Stomach smooth muscle (tissue), 2 donors: ENCODE results near the gene HDAC7.
A peak's percentile ranks its signal among the peaks of the same experiment; 100 is the strongest.

Experiments
- H3K27ac ChIP-seq: one replicate; pipeline ENCODE4 v1.7.0; 2013; ENCODE audit warnings: mild to moderate bottlenecking, low read length, inconsistent platforms
- H3K27me3 ChIP-seq, 2 donors: one replicate each; pipeline ENCODE4 v1.7.0; 2013; ENCODE audit warnings: low read length in 2 of 2; ENCODE audit not compliant: insufficient read depth in 2 of 2, control insufficient read depth in 1 of 2
- H3K36me3 ChIP-seq, 2 donors: one replicate each; pipeline ENCODE4 v1.7.0; 2013; ENCODE audit warnings: low read length in 2 of 2; ENCODE audit not compliant: control insufficient read depth in 2 of 2, insufficient read depth in 2 of 2
- H3K4me1 ChIP-seq: one replicate; pipeline ENCODE4 v1.7.0; 2013; ENCODE audit warnings: low read length; ENCODE audit not compliant: control insufficient read depth, insufficient read depth
- H3K4me3 ChIP-seq, 2 donors: one replicate each; pipeline ENCODE4 v1.7.0; 2013; ENCODE audit warnings: low read length in 2 of 2
- H3K9ac ChIP-seq, 2 donors: one replicate each; pipeline ENCODE4 v1.7.0; 2013; ENCODE audit warnings: low read length in 2 of 2, mild to moderate bottlenecking in 1 of 2
- H3K9me3 ChIP-seq, 2 donors: one replicate each; pipeline ENCODE4 v1.7.0; 2013; ENCODE audit warnings: low read length in 2 of 2; ENCODE audit not compliant: control insufficient read depth in 2 of 2
- donor health status: healthy.
- donor health status: Pancreatic carcinoma.

HDAC7 gene

GRCh38 chr12:47742253-47742825, 77.4 kb downstream of the HDAC7 start:
- Histone ChIP-seq H3K4me1 (peaks cover 25% of the 10 kb centered on the region), H3K36me3 (no peaks in the 10 kb centered on the region), H3K27me3 (no peaks in the 10 kb centered on the region), H3K9ac (no peak overlapping the region), H3K27ac (no peak overlapping the region), H3K9me3 (no peaks in the 10 kb centered on the region), H3K4me3 (no peak overlapping the region)

GRCh38 chr12:47741340-47741703, 78.4 kb downstream of the HDAC7 start:
- Histone ChIP-seq H3K9ac (no peak overlapping the region), H3K4me3 (no peak overlapping the region), H3K9me3 (no peaks in the 10 kb centered on the region), H3K4me1 (peaks cover 35% of the 10 kb centered on the region), H3K27me3 (no peaks in the 10 kb centered on the region), H3K27ac (no peak overlapping the region), H3K36me3 (no peaks in the 10 kb centered on the region)

GRCh38 chr12:47740606-47741339, 78.9 kb downstream of the HDAC7 start:
- Histone ChIP-seq H3K27me3 (no peaks in the 10 kb centered on the region), H3K36me3 (no peaks in the 10 kb centered on the region), H3K4me1 (peaks cover 41% of the 10 kb centered on the region), H3K9ac (no peak overlapping the region), H3K4me3 (no peak overlapping the region), H3K9me3 (no peaks in the 10 kb centered on the region), H3K27ac (no peak overlapping the region)

- Histone ChIP-seq H3K27me3 (no peaks in the 10 kb centered on the region), H3K9me3 (no peaks in the 10 kb centered on the region), H3K9ac (no peak overlapping the region), H3K27ac (no peak overlapping the region), H3K4me3 (no peak overlapping the region), H3K36me3 (no peaks in the 10 kb centered on the region), H3K4me1 (peaks cover 49% of the 10 kb centered on the region)
Observed at GRCh38 chr12:47739979-47740378, 79.7 kb downstream of the HDAC7 start.

GRCh38 chr12:47739297-47739696, 80.4 kb downstream of the HDAC7 start:
- no peak overlapping the region for H3K9ac ChIP-seq
- H3K27ac ChIP-seq, result no peak overlapping the region
- peaks cover 56% of the 10 kb centered on the region for H3K4me1 ChIP-seq
- no peaks in the 10 kb centered on the region for H3K9me3 ChIP-seq
- H3K27me3 ChIP-seq, result no peaks in the 10 kb centered on the region
- no peak overlapping the region for H3K4me3 ChIP-seq
- H3K36me3 ChIP-seq, result no peaks in the 10 kb centered on the region

- Histone ChIP-seq H3K4me3 (no peak overlapping the region), H3K9ac (no peak overlapping the region), H3K27me3 (no peaks in the 10 kb centered on the region), H3K9me3 (no peaks in the 10 kb centered on the region), H3K27ac (peak overlapping the region; percentile 80), H3K4me1 (peaks cover 56% of the 10 kb centered on the region), H3K36me3 (no peaks in the 10 kb centered on the region)
Observed at GRCh38 chr12:47737936-47738594, 81.6 kb downstream of the HDAC7 start.

GRCh38 chr12:47736877-47737676, 82.6 kb downstream of the HDAC7 start:
- Histone ChIP-seq H3K9ac (peak overlapping the region; percentile 4 to 47), H3K4me1 (peaks cover 56% of the 10 kb centered on the region), H3K4me3 (peak overlapping the region; percentile 27 to 54)

GRCh38 chr12:47736216-47736615, 83.5 kb downstream of the HDAC7 start:
- H3K27ac ChIP-seq, result peak overlapping the region; percentile 80
- H3K27me3 ChIP-seq, result no peaks in the 10 kb centered on the region
- H3K9me3 ChIP-seq, result no peaks in the 10 kb centered on the region
- peak overlapping the region; percentile 27 to 54 for H3K4me3 ChIP-seq
- no peaks in the 10 kb centered on the region for H3K36me3 ChIP-seq
- peaks cover 51% of the 10 kb centered on the region for H3K4me1 ChIP-seq
- H3K9ac ChIP-seq, result peak overlapping the region in 1 of 2 donors; percentile 21

More at GRCh38 chr12:47736877-47737676, 82.6 kb downstream of the HDAC7 start:
- Histone ChIP-seq H3K9me3 (no peaks in the 10 kb centered on the region), H3K27me3 (no peaks in the 10 kb centered on the region), H3K27ac (peak overlapping the region; percentile 80), H3K36me3 (no peaks in the 10 kb centered on the region)

GRCh38 chr12:47735649-47736048, 84.1 kb downstream of the HDAC7 start:
- no peak overlapping the region for H3K9ac ChIP-seq
- H3K27ac ChIP-seq, result peak overlapping the region; percentile 80

GRCh38 chr12:47734725-47735480, 84.8 kb downstream of the HDAC7 start:
- H3K9ac ChIP-seq, result peak overlapping the region in 1 of 2 donors; percentile 51
- peak overlapping the region; percentile 80 for H3K27ac ChIP-seq
- H3K4me1 ChIP-seq, result peaks cover 44% of the 10 kb centered on the region
- no peaks in the 10 kb centered on the region for H3K9me3 ChIP-seq
- no peak overlapping the region for H3K4me3 ChIP-seq
- H3K36me3 ChIP-seq, result no peaks in the 10 kb centered on the region
- no peaks in the 10 kb centered on the region for H3K27me3 ChIP-seq

More at GRCh38 chr12:47735649-47736048, 84.1 kb downstream of the HDAC7 start:
- no peak overlapping the region for H3K4me3 ChIP-seq
- no peaks in the 10 kb centered on the region for H3K36me3 ChIP-seq
- peaks cover 47% of the 10 kb centered on the region for H3K4me1 ChIP-seq
- no peaks in the 10 kb centered on the region for H3K9me3 ChIP-seq
- no peaks in the 10 kb centered on the region for H3K27me3 ChIP-seq
